ENCODE measurements around the gene UNCX. TPM values are rescaled to one million over a fixed set of nuclear protein-coding genes. Genes with fewer than 3 reads are reported as not detected.

UNCX gene
- total RNA-seq, 1 donor from 2014 or later: not detected

DNA sequence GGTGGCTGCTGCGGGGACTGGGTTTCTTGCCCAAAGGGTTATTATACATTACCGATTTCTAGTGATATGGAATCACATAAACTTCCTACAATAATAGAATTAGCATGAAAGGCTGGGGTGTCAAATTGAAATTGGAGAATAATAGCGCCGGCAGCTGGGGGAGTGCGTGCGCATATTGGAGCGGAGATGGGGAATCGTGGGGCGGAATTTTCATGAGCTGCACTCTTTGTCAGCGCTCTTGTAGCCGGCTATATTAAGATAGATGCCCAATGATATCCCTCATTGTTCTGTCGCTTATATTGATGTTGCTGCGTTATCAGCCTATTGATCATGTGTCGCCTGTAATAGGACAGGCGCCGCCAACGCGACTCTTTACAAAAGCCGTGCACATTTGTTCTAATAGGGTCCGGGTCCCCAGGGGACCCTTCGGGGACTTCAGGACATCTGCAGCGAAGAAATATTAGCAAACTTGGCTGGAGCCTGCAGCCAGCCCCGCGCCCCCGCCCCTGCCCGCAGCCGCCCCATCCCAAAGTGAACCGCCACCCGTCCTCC lies 5.1 kb downstream of the UNCX start:
- no peak overlapping the region for H3K4me3 ChIP-seq
- DNase-seq (no peak), ATAC-seq (no peak)
- H3K27me3 ChIP-seq (ENCODE audit: low read depth): peaks cover 91% of the 10 kb centered on the region
- H3K27ac ChIP-seq: no peak overlapping the region
- intact Hi-C loops (cut with DNase I): no loop called here
- H3K36me3 ChIP-seq: no peaks in the 10 kb centered on the region
- TF ChIP-seq, protein P1, sequence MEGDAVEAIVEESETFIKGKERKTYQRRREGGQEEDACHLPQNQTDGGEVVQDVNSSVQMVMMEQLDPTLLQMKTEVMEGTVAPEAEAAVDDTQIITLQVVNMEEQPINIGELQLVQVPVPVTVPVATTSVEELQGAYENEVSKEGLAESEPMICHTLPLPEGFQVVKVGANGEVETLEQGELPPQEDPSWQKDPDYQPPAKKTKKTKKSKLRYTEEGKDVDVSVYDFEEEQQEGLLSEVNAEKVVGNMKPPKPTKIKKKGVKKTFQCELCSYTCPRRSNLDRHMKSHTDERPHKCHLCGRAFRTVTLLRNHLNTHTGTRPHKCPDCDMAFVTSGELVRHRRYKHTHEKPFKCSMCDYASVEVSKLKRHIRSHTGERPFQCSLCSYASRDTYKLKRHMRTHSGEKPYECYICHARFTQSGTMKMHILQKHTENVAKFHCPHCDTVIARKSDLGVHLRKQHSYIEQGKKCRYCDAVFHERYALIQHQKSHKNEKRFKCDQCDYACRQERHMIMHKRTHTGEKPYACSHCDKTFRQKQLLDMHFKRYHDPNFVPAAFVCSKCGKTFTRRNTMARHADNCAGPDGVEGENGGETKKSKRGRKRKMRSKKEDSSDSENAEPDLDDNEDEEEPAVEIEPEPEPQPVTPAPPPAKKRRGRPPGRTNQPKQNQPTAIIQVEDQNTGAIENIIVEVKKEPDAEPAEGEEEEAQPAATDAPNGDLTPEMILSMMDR (IDR thresholded peaks at IDR 0.05): no peak
- H3K9me3 ChIP-seq: no peaks in the 10 kb centered on the region
- peaks cover 6% of the 10 kb centered on the region for H3K4me1 ChIP-seq

DNA sequence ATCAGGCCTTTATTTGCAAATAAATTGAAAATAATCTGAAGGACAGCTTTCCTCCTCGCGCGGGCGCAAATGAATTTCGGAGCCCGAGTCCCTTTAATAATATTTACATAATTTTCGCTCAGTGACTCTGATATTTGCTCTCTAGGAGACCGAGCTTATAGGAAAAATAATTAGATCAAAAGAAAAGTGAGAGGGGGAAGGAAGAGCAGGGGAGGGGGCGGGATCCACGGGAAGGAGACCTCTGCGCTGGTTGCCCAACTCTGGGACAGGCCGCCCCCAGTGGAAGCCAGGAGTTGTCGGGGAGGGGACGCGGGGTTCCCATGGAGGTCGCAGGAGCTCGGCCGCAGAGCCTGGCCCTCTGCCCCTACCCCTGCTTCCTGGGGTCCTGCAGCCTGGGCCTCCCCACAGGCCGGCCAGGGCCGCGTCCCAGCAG lies 5.8 kb downstream of the UNCX start:
- Histone ChIP-seq H3K27ac (no peak overlapping the region), H3K4me3 (no peak overlapping the region), H3K9me3 (no peaks in the 10 kb centered on the region), H3K36me3 (no peaks in the 10 kb centered on the region), H3K4me1 (peaks cover 6% of the 10 kb centered on the region), H3K27me3 (ENCODE audit: low read depth) (peaks cover 91% of the 10 kb centered on the region)
- DNase-seq: no peak
- ATAC-seq: no peak
- TF ChIP-seq, protein P1 (IDR thresholded peaks at IDR 0.05): no peak
- intact Hi-C loops (cut with DNase I): no loop called here

- TF ChIP-seq, protein P1 (IDR thresholded peaks at IDR 0.05): no peak
- Histone ChIP-seq H3K36me3 (no peaks in the 10 kb centered on the region), H3K4me3 (no peak overlapping the region), H3K9me3 (no peaks in the 10 kb centered on the region), H3K27ac (no peak overlapping the region), H3K27me3 (ENCODE audit: low read depth) (peaks cover 91% of the 10 kb centered on the region), H3K4me1 (peaks cover 6% of the 10 kb centered on the region)
- DNase-seq: no peak
- no peak for ATAC-seq
- intact Hi-C loops (cut with DNase I): no loop called here
Measured at GRCh38 chr7:1238931-1239802, 6.5 kb downstream of the UNCX start.

GRCh38 chr7:1239803-1240516 lies 7.3 kb downstream of the UNCX start:
- Histone ChIP-seq H3K27ac (no peak overlapping the region), H3K9me3 (no peaks in the 10 kb centered on the region), H3K36me3 (no peaks in the 10 kb centered on the region), H3K27me3 (ENCODE audit: low read depth) (peaks cover 91% of the 10 kb centered on the region), H3K4me1 (peaks cover 6% of the 10 kb centered on the region), H3K4me3 (no peak overlapping the region)
- ATAC-seq (no peak), DNase-seq (no peak)
- TF ChIP-seq, protein P1 (IDR thresholded peaks at IDR 0.05): no peak
- intact Hi-C loops (cut with DNase I): no loop called here

DNA sequence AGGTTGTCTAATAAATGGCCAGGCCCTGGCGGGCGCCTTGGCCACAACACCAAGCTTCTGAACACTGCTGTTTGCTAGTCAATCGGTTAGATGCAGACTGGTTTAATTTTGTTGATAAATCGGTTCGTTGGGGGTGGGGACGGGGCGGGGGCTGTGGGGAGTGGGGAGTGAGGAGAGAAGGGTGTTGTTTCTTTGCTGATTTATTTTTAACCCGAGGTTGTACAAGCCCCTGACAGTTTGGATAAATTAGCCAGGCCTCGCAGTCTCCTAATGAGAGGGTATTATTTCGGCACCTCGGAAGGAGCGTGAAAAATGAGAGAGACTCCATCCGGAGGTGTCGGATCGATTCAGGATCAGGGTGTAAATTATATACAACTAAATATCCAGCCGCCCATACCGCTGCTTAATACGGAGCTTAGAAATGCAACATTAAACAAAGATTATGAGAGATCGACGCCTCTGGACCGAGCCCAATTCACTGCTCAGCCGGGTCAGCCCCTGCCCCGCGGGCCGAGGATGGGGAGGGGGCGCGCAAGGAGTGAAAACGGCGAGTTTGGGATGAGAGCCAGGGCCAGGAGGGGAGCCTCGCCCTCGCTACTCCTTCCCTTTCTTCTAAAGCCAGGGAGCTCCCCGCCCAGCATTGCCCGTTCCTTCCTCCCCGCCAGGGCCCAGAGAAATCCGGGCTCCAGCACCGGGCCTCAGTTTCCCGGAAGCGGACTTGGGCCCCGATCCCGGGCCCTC lies 8.0 kb downstream of the UNCX start:
- no peaks in the 10 kb centered on the region for H3K9me3 ChIP-seq
- TF ChIP-seq, protein P1 (IDR thresholded peaks at IDR 0.05): no peak
- DNase-seq (no peak), ATAC-seq (no peak)
- H3K36me3 ChIP-seq: no peaks in the 10 kb centered on the region
- peaks cover 2% of the 10 kb centered on the region for H3K4me1 ChIP-seq
- intact Hi-C loops (cut with DNase I): no loop called here
- no peak overlapping the region for H3K4me3 ChIP-seq
- H3K27ac ChIP-seq: no peak overlapping the region
- peaks cover 91% of the 10 kb centered on the region for H3K27me3 ChIP-seq (ENCODE audit: low read depth)
